ENCODE measurements around the gene MAN1C1.

MAN1C1 gene

DNA sequence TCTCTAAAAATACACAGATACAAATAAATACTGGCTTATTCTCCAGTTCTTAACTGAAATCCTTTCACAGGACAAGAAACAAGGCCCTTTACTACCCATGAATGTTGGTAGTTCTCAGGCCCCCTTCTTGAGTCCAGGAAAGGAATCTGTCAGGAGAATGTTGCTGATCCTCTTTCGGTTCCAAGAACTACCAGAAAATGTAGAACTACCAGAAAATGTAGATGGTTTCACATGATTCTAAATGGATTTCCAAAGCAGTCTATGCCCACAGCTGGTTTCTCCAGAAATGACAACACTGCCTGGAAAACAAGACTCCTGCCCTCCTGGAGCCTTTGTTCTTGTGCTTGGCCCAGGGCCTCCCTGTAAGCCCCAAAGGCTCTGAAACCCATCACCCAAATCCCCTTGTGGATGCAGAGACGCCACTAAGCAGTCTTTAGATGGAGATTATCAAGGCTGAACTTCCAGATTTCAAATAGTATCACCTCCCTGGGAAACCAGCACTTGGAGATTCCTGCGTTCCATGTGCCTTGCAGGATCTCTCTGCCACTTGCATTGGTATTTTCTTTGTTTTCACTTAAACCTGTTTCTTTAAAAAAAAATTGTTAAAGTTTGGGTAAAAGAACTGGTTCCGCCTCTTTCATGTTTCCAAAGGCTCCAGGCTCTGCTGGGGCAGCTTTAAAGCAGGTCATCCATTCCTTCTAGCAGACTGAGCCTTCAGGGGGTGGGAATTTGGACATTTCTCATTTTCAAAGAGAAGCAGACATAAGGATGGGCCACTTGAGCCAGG, 53.4 kb downstream of the MAN1C1 start:
- Histone ChIP-seq H3K27me3 (ENCODE audit: control insufficient read depth, insufficient read depth, low read length) (no peaks in the 10 kb centered on the region), H3K4me3 (ENCODE audit: low read length) (no peak overlapping the region), H3K36me3 (ENCODE audit: control insufficient read depth, insufficient read depth, low read length) (no peaks in the 10 kb centered on the region), H3K9me3 (ENCODE audit: control insufficient read depth, insufficient read depth, low read length) (no peaks in the 10 kb centered on the region), H3K27ac (ENCODE audit: low read length) (no peak overlapping the region), H3K4me1 (ENCODE audit: control insufficient read depth, insufficient read depth, low read length) (peaks cover 1% of the 10 kb centered on the region; the same call in 1 of the 2 replicates)
- no peak for DNase-seq (ENCODE audit: low read depth, low spot score)
- no CpG with 5 or more reads among the region's 4 CpGs for WGBS (ENCODE audit: insufficient coverage, insufficient read length)

- WGBS (ENCODE audit: insufficient coverage, insufficient read length) = no CpG with 5 or more reads among the region's 3 CpGs
- H3K4me1 ChIP-seq (ENCODE audit: control insufficient read depth, insufficient read depth, low read length) = no peaks in the 10 kb centered on the region
- DNase-seq (ENCODE audit: low read depth, low spot score) = no peak
- H3K27ac ChIP-seq (ENCODE audit: low read length) = no peak overlapping the region
- no peaks in the 10 kb centered on the region for H3K36me3 ChIP-seq (ENCODE audit: control insufficient read depth, insufficient read depth, low read length)
- no peaks in the 10 kb centered on the region for H3K9me3 ChIP-seq (ENCODE audit: control insufficient read depth, insufficient read depth, low read length)
- H3K4me3 ChIP-seq (ENCODE audit: low read length) = no peak overlapping the region
- no peaks in the 10 kb centered on the region for H3K27me3 ChIP-seq (ENCODE audit: control insufficient read depth, insufficient read depth, low read length)
Measured at GRCh38 chr1:25671929-25672328, 55.3 kb downstream of the MAN1C1 start.

- no peaks in the 10 kb centered on the region for H3K4me1 ChIP-seq (ENCODE audit: control insufficient read depth, insufficient read depth, low read length)
- no peaks in the 10 kb centered on the region for H3K27me3 ChIP-seq (ENCODE audit: control insufficient read depth, insufficient read depth, low read length)
- H3K36me3 ChIP-seq (ENCODE audit: control insufficient read depth, insufficient read depth, low read length) = no peaks in the 10 kb centered on the region
- no CpG with 5 or more reads among the region's 13 CpGs for WGBS (ENCODE audit: insufficient coverage, insufficient read length)
- no peak overlapping the region for H3K27ac ChIP-seq (ENCODE audit: low read length)
- H3K9me3 ChIP-seq (ENCODE audit: control insufficient read depth, insufficient read depth, low read length) = no peaks in the 10 kb centered on the region
- DNase-seq (ENCODE audit: low read depth, low spot score) = no peak
- H3K4me3 ChIP-seq (ENCODE audit: low read length) = no peak overlapping the region
Measured at GRCh38 chr1:25672763-25673409, 56.3 kb downstream of the MAN1C1 start.

DNA sequence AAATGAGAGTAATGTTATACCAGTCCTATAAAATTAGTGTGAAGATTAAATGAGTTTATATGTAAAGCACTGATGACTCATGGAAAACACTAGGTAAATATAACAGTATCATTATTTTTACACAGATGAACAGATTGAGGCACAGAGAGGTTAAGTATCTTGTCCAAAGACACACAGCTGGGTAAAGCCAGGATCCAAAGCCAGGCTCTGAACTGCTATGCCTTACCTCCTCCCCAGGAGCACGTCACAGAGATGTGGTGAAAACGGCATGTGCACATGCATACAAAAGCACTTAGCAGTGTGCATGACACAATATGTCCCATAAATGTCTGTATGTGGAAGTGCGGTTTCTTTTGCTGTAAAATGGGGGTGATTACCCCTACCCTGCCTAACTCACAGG, 56.9 kb downstream of the MAN1C1 start:
- no CpG with 5 or more reads among the region's 3 CpGs for WGBS (ENCODE audit: insufficient coverage, insufficient read length)
- Histone ChIP-seq H3K4me3 (ENCODE audit: low read length) (no peak overlapping the region), H3K9me3 (ENCODE audit: control insufficient read depth, insufficient read depth, low read length) (no peaks in the 10 kb centered on the region), H3K27me3 (ENCODE audit: control insufficient read depth, insufficient read depth, low read length) (no peaks in the 10 kb centered on the region), H3K4me1 (ENCODE audit: control insufficient read depth, insufficient read depth, low read length) (no peaks in the 10 kb centered on the region), H3K36me3 (ENCODE audit: control insufficient read depth, insufficient read depth, low read length) (no peaks in the 10 kb centered on the region), H3K27ac (ENCODE audit: low read length) (no peak overlapping the region)
- no peak for DNase-seq (ENCODE audit: low read depth, low spot score)

GRCh38 chr1:25673962-25674806, 57.6 kb downstream of the MAN1C1 start:
- Histone ChIP-seq H3K4me3 (ENCODE audit: low read length) (no peak overlapping the region), H3K27me3 (ENCODE audit: control insufficient read depth, insufficient read depth, low read length) (no peaks in the 10 kb centered on the region), H3K9me3 (ENCODE audit: control insufficient read depth, insufficient read depth, low read length) (no peaks in the 10 kb centered on the region), H3K36me3 (ENCODE audit: control insufficient read depth, insufficient read depth, low read length) (no peaks in the 10 kb centered on the region), H3K4me1 (ENCODE audit: control insufficient read depth, insufficient read depth, low read length) (no peaks in the 10 kb centered on the region), H3K27ac (ENCODE audit: low read length) (no peak overlapping the region)
- WGBS (ENCODE audit: insufficient coverage, insufficient read length) = no CpG with 5 or more reads among the region's 8 CpGs
- DNase-seq (ENCODE audit: low read depth, low spot score) = no peak

DNA sequence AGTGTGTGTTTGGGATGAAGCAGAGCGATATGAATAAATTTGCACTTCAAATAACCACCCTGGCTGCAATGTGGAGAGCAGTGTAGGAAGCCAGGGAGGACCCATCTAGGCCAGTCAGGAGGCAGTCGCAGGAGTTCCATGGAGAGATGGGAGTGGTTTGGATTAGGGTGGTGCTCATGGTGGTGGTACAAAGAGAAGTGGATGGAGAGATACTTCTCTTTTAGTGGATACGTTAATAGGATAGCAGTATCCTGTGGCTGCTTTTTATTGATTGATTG, 58.2 kb downstream of the MAN1C1 start:
- Histone ChIP-seq H3K9me3 (ENCODE audit: control insufficient read depth, insufficient read depth, low read length) (no peaks in the 10 kb centered on the region), H3K27ac (ENCODE audit: low read length) (no peak overlapping the region), H3K36me3 (ENCODE audit: control insufficient read depth, insufficient read depth, low read length) (no peaks in the 10 kb centered on the region), H3K4me1 (ENCODE audit: control insufficient read depth, insufficient read depth, low read length) (no peaks in the 10 kb centered on the region), H3K4me3 (ENCODE audit: low read length) (no peak overlapping the region), H3K27me3 (ENCODE audit: control insufficient read depth, insufficient read depth, low read length) (no peaks in the 10 kb centered on the region)
- WGBS (ENCODE audit: insufficient coverage, insufficient read length) = no CpG with 5 or more reads among the region's 3 CpGs
- DNase-seq (ENCODE audit: low read depth, low spot score) = no peak

GRCh38 chr1:25675729-25676476, 59.3 kb downstream of the MAN1C1 start:
- H3K27me3 ChIP-seq (ENCODE audit: control insufficient read depth, insufficient read depth, low read length) = no peaks in the 10 kb centered on the region
- DNase-seq (ENCODE audit: low read depth, low spot score) = no peak
- no CpG with 5 or more reads among the region's 11 CpGs for WGBS (ENCODE audit: insufficient coverage, insufficient read length)
- no peaks in the 10 kb centered on the region for H3K4me1 ChIP-seq (ENCODE audit: control insufficient read depth, insufficient read depth, low read length)
- no peaks in the 10 kb centered on the region for H3K36me3 ChIP-seq (ENCODE audit: control insufficient read depth, insufficient read depth, low read length)
- H3K4me3 ChIP-seq (ENCODE audit: low read length) = no peak overlapping the region
- H3K27ac ChIP-seq (ENCODE audit: low read length) = no peak overlapping the region
- no peaks in the 10 kb centered on the region for H3K9me3 ChIP-seq (ENCODE audit: control insufficient read depth, insufficient read depth, low read length)

DNA sequence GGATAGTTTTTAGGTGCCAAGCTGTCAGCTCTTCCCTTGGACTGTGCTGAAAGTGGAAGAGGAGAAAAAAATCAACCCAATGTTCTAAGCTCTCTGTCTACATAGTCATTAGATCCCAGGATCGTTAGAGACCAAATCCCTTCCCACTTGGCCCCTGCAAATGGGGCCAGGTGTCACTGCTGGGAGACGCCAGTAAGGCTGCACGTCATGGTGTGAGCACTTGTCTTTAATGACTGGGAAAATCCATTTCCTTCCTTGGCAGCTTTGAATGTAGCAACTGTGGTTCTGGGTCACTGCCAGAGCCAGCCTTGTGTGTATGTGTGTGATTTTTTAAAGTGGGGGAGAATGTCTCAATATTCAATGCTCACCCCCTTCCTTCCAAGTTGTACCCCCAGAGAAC, 59.9 kb downstream of the MAN1C1 start:
- no peaks in the 10 kb centered on the region for H3K27me3 ChIP-seq (ENCODE audit: control insufficient read depth, insufficient read depth, low read length)
- no peaks in the 10 kb centered on the region for H3K9me3 ChIP-seq (ENCODE audit: control insufficient read depth, insufficient read depth, low read length)
- no peaks in the 10 kb centered on the region for H3K36me3 ChIP-seq (ENCODE audit: control insufficient read depth, insufficient read depth, low read length)
- H3K27ac ChIP-seq (ENCODE audit: low read length) = no peak overlapping the region
- no peak overlapping the region for H3K4me3 ChIP-seq (ENCODE audit: low read length)
- no peak for DNase-seq (ENCODE audit: low read depth, low spot score)
- no CpG with 5 or more reads among the region's 3 CpGs for WGBS (ENCODE audit: insufficient coverage, insufficient read length)
- H3K4me1 ChIP-seq (ENCODE audit: control insufficient read depth, insufficient read depth, low read length) = no peaks in the 10 kb centered on the region

- no CpG with 5 or more reads among the region's 6 CpGs for WGBS (ENCODE audit: insufficient coverage, insufficient read length)
- H3K27me3 ChIP-seq (ENCODE audit: control insufficient read depth, insufficient read depth, low read length) = no peaks in the 10 kb centered on the region
- H3K27ac ChIP-seq (ENCODE audit: low read length) = no peak overlapping the region
- no peaks in the 10 kb centered on the region for H3K4me1 ChIP-seq (ENCODE audit: control insufficient read depth, insufficient read depth, low read length)
- no peaks in the 10 kb centered on the region for H3K9me3 ChIP-seq (ENCODE audit: control insufficient read depth, insufficient read depth, low read length)
- no peak for DNase-seq (ENCODE audit: low read depth, low spot score)
- no peak overlapping the region for H3K4me3 ChIP-seq (ENCODE audit: low read length)
- H3K36me3 ChIP-seq (ENCODE audit: control insufficient read depth, insufficient read depth, low read length) = no peaks in the 10 kb centered on the region
Measured at GRCh38 chr1:25677193-25677773, 60.7 kb downstream of the MAN1C1 start.

GRCh38 chr1:25679171-25679570, 62.6 kb downstream of the MAN1C1 start:
- no peaks in the 10 kb centered on the region for H3K36me3 ChIP-seq (ENCODE audit: control insufficient read depth, insufficient read depth, low read length)
- WGBS (ENCODE audit: insufficient coverage, insufficient read length) = no CpG with 5 or more reads among the region's 2 CpGs
- no peak for DNase-seq (ENCODE audit: low read depth, low spot score)
- H3K9me3 ChIP-seq (ENCODE audit: control insufficient read depth, insufficient read depth, low read length) = no peaks in the 10 kb centered on the region
- no peaks in the 10 kb centered on the region for H3K4me1 ChIP-seq (ENCODE audit: control insufficient read depth, insufficient read depth, low read length)
- no peaks in the 10 kb centered on the region for H3K27me3 ChIP-seq (ENCODE audit: control insufficient read depth, insufficient read depth, low read length)
- no peak overlapping the region for H3K27ac ChIP-seq (ENCODE audit: low read length)
- no peak overlapping the region for H3K4me3 ChIP-seq (ENCODE audit: low read length)
